ENCODE results near the gene LRRC36.
"Not testable (repeated sequence)": the region's sequence is repeated elsewhere in the genome, so short reads cannot be mapped to it uniquely, and the experiment has no call there.

DNA sequence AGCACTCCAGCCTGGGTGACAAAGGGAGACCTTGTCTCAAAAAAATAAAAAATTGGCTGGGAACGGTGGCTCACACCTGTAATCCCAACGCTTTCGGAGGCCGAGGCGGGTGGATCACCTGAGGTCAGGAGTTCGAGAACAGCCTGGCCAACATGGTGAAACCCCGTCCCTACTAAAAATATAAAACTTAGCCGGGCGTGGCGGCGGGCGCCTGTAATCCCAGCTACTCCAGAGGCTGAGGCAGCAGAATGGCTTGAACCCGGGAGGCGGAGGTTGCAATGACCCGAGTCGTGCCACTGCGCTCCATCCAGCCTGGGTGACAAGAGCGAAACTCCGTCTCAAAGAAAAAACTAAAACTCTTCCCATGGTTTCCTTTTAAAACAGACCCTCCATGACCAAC is 88.8 kb downstream of the LRRC36 start:
- TF ChIP-seq, protein P1, sequence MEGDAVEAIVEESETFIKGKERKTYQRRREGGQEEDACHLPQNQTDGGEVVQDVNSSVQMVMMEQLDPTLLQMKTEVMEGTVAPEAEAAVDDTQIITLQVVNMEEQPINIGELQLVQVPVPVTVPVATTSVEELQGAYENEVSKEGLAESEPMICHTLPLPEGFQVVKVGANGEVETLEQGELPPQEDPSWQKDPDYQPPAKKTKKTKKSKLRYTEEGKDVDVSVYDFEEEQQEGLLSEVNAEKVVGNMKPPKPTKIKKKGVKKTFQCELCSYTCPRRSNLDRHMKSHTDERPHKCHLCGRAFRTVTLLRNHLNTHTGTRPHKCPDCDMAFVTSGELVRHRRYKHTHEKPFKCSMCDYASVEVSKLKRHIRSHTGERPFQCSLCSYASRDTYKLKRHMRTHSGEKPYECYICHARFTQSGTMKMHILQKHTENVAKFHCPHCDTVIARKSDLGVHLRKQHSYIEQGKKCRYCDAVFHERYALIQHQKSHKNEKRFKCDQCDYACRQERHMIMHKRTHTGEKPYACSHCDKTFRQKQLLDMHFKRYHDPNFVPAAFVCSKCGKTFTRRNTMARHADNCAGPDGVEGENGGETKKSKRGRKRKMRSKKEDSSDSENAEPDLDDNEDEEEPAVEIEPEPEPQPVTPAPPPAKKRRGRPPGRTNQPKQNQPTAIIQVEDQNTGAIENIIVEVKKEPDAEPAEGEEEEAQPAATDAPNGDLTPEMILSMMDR (IDR thresholded peaks at IDR 0.05) = not testable (repeated sequence)
- not testable (repeated sequence) for TF ChIP-seq EP300, POLR2A (IDR thresholded peaks at IDR 0.05)

All from tibial nerve (tissue), 4 donors.